ENCODE data around the gene PRDX3.
A peak's percentile ranks its signal among the peaks of the same experiment; 100 is the strongest.

PRDX3 gene

GRCh38 chr10:119209035-119209735, 30.6 kb upstream of the PRDX3 start:
- TF ChIP-seq ZC3H10 (CRISPR knock-in tag; IDR thresholded peaks at IDR 0.05) (no peak), ZNF8 (CRISPR knock-in tag; IDR thresholded peaks at IDR 0.05) (no peak), ISL1 (CRISPR knock-in tag; IDR thresholded peaks at IDR 0.05) (no peak), TSHZ2 (CRISPR knock-in tag; IDR thresholded peaks at IDR 0.05) (no peak), CSRNP3 (CRISPR knock-in tag; IDR thresholded peaks at IDR 0.05) (no peak), ZFP3 (CRISPR knock-in tag; IDR thresholded peaks at IDR 0.05) (no peak), GLIS3 (CRISPR knock-in tag; IDR thresholded peaks at IDR 0.05) (no peak), SNAI2 (CRISPR knock-in tag; IDR thresholded peaks at IDR 0.05) (no peak), CREB5 (CRISPR knock-in tag; IDR thresholded peaks at IDR 0.05; ENCODE audit: low read depth) (no peak), ZNF70 (CRISPR knock-in tag; IDR thresholded peaks at IDR 0.05) (no peak), BACH2 (CRISPR knock-in tag; IDR thresholded peaks at IDR 0.05; ENCODE audit: borderline replicate concordance) (no peak), PATZ1 (CRISPR knock-in tag; IDR thresholded peaks at IDR 0.05; ENCODE audit: borderline replicate concordance) (no peak), TCF4 (CRISPR knock-in tag; IDR thresholded peaks at IDR 0.05; ENCODE audit: borderline replicate concordance) (no peak), ZFP30 (CRISPR knock-in tag; IDR thresholded peaks at IDR 0.05) (no peak), TOX (CRISPR knock-in tag; IDR thresholded peaks at IDR 0.05; ENCODE audit: borderline replicate concordance) (no peak), ARNTL (CRISPR knock-in tag; IDR thresholded peaks at IDR 0.05; ENCODE audit: borderline replicate concordance, low read depth) (no peak)
- peak; percentile 28 for ATAC-seq

GRCh38 chr10:119208553-119208940, 29.9 kb upstream of the PRDX3 start:
- ATAC-seq: peak; percentile 6; the same call in 2 of the 3 replicates
- TF ChIP-seq ESRRG (CRISPR knock-in tag; IDR thresholded peaks at IDR 0.05) (no peak), PPARA (CRISPR knock-in tag; IDR thresholded peaks at IDR 0.05; ENCODE audit: borderline replicate concordance) (no peak), POU6F1 (CRISPR knock-in tag; IDR thresholded peaks at IDR 0.05; ENCODE audit: borderline replicate concordance, low read depth) (no peak), ISL1 (CRISPR knock-in tag; IDR thresholded peaks at IDR 0.05) (no peak), TOX (CRISPR knock-in tag; IDR thresholded peaks at IDR 0.05; ENCODE audit: borderline replicate concordance) (no peak), TSHZ2 (CRISPR knock-in tag; IDR thresholded peaks at IDR 0.05) (no peak), CREB5 (CRISPR knock-in tag; IDR thresholded peaks at IDR 0.05; ENCODE audit: low read depth) (no peak), OSR1 (CRISPR knock-in tag; IDR thresholded peaks at IDR 0.05) (no peak), ZNF8 (CRISPR knock-in tag; IDR thresholded peaks at IDR 0.05) (no peak), ZC3H10 (CRISPR knock-in tag; IDR thresholded peaks at IDR 0.05) (no peak), CSRNP3 (CRISPR knock-in tag; IDR thresholded peaks at IDR 0.05) (no peak), TCF4 (CRISPR knock-in tag; IDR thresholded peaks at IDR 0.05; ENCODE audit: borderline replicate concordance) (no peak), RARB (CRISPR knock-in tag; IDR thresholded peaks at IDR 0.05) (no peak), ZFP30 (CRISPR knock-in tag; IDR thresholded peaks at IDR 0.05) (no peak), GLIS3 (CRISPR knock-in tag; IDR thresholded peaks at IDR 0.05) (no peak), ZNF565 (CRISPR knock-in tag; conservative IDR thresholded peaks at IDR 0.05; ENCODE audit: low read depth) (no peak), ZNF70 (CRISPR knock-in tag; IDR thresholded peaks at IDR 0.05) (no peak), ARNTL (CRISPR knock-in tag; IDR thresholded peaks at IDR 0.05; ENCODE audit: borderline replicate concordance, low read depth) (no peak)

All from SK-N-SH treated with all-trans-retinoic acid at 6 μM for 48 hours (cell line).